Measurements from ENCODE around the gene USP36.
"Not testable (repeated sequence)": the region's sequence is repeated elsewhere in the genome, so short reads cannot be mapped to it uniquely, and the experiment has no call there.

The USP36 gene

DNA sequence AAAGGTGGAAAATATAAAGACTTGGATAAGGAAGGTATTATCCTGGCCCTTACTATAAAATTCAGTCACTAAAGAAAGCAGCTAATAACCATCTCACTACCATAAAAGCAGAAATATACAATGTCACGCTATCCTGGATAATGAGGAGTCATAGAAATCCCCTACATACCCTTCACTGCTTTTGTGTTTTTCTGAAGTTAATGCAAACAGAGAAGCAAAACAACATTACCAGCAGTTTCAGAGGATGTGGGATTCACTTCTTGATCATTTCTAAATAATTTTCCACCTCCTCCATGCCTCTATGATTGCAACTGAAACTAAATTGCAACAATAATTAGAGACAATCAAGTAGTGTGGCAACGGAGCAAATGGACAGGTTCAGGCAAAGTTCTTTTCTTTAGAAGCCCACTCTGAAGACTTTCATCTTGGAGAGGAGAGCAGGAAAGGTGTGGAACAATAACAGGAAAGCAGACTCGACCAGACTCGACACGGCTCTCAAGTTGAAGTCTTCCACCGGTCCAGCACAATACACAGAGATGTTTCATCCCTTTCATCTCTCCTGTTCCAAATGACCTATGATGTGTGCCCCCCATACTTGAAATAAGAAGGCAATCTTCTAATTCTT, 68.7 kb downstream of the USP36 start:
- DNase-seq = no peak

GRCh38 chr17:78769196-78769773, 71.3 kb downstream of the USP36 start:
- DNase-seq = no peak

- no peak for DNase-seq
These were observed 72.8 kb downstream of the USP36 start for GRCh38 chr17:78767806-78768205.

DNA sequence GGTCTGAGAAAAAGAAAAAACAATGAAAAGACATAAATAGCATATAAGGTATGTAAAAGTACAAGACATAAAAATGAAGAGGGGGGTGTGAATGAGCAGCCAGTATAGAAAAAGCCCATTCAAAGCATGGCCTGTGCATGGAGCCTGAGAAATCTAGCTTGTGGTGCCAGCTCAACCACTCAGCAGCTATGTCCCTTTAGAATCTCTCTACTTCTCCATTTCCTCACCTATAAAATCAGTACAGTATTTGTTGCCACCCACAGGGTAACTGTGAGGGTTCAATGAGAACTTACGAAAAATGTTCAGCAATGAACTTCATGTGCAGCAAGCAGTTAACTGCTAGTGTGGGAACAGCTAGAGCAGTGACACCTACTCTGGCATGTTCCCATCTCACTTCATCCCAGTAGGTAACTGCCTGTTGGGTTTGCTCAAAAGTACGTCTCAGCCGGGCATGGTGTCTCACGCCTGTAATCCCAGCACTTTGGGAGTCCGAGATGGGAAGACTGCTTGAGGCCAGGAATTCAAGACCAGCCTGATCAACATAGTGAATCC, 73.8 kb downstream of the USP36 start:
- no peak for DNase-seq

GRCh38 chr17:78766225-78766624, 74.4 kb downstream of the USP36 start:
- no peak for DNase-seq

- no peak for DNase-seq
These were observed 74.8 kb downstream of the USP36 start for GRCh38 chr17:78765821-78766220.

- peak in 29 of 56 donors; percentile 14 to 70 (median 38) for DNase-seq
These were observed 75.7 kb downstream of the USP36 start for GRCh38 chr17:78764871-78765270.

DNA sequence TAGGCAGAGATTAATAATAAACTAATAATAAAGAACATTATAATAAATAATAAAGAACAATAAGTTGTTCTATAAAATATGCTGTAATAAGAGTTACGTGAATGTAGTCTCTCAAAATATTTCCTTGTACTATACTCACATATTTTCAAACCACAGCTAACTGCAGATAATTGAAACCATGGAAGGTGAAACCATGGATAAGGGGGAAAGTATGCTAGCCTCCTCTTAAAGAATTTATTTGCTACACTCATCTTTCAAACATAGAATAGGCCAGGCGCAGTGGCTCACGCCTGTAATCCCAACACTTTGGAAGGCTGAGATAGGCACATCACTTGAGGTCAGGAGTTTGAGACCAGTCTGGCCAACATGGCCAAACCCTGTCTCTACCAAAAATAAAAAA, 77.1 kb downstream of the USP36 start:
- DNase-seq = no peak

DNA sequence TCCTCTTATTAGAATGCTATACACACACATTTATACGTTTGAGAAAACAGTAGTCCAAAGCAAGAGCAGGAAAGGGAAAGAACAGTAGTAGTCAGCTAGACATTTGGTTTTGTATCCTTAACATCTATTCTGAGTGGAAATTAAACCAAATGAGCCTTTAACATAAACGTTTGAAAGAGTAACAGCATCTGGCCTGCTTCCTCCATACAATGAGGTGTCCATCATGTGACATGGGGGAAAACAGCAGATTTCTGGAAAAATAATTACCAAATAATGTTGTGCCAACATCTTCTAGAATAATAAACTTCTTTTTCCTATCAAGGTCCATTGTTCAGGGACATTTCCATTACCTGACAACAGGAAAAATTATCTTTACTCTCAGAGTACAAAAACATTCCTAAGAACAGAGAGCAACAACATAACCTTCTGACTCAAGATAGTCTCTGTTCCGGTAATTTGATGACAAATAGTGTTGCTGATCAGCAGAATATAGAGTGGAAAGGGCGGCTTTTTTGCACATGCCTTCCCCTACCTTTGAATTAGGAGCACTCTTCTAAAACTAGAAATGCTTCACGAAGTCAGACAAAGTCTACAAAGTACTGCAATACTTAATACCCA, 78.7 kb downstream of the USP36 start:
- no peak for DNase-seq

DNA sequence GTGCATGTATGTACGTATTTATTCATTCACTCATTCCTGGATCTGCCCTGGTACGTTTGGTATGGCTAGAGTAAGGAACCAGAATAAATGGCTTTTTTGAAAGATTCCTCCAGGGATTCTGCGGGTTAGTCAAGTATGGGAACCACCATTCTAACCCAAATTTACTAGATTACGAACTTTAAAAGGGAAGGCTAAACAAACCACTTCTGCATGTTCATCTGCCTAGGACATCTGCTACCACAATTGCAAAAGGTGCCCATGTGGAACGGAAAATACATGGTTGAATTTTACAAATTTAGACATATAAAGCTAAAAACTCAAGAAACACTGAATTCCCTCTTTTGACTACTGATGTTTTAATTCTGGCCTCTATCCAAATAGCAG, 80.7 kb downstream of the USP36 start:
- DNase-seq = no peak

- no peak for DNase-seq
These were observed 81.2 kb downstream of the USP36 start for GRCh38 chr17:78759203-78759968.

DNA sequence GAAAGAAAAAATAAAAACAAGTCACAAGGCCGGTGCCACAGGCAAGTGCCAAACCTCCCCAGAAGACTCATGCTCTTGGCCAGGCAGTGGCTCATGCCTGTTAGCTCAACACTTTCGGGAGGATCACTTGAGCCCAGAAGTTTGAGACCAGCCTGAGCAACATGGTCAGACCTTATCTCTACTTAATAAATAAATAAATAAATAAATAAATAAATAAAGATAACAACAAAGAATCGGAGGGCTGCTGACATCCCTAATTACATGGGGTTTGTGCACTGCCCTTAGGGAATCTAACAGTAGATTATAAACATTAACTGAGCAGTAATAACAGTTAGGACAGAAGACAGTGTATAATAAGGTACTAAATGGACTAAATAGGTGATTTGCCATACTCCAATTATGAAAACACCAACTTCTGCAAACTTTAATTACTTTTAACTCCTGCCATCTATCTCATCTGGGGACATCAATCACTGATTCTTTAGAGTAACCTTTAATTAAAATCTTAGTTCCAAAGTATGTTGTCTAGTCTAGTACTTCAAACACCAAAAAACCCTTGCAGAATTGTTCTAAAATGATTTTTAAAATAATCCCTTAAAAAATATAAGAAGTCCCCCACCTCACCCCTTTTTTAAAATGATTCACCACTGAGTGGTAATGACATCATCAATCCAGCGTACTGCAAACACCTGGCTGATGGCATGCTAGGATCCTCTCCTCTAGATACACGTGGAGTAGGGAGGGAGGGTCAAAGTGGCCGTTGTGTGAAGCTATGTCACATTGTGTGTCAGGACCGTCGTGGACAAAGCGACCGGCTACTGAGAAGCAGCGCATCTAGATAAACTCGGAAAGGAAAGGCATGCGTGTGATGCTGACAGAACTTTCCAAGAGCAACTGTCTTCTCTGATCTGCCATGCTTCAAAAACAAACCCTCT, 87.0 kb downstream of the USP36 start:
- no peak for DNase-seq

DNA sequence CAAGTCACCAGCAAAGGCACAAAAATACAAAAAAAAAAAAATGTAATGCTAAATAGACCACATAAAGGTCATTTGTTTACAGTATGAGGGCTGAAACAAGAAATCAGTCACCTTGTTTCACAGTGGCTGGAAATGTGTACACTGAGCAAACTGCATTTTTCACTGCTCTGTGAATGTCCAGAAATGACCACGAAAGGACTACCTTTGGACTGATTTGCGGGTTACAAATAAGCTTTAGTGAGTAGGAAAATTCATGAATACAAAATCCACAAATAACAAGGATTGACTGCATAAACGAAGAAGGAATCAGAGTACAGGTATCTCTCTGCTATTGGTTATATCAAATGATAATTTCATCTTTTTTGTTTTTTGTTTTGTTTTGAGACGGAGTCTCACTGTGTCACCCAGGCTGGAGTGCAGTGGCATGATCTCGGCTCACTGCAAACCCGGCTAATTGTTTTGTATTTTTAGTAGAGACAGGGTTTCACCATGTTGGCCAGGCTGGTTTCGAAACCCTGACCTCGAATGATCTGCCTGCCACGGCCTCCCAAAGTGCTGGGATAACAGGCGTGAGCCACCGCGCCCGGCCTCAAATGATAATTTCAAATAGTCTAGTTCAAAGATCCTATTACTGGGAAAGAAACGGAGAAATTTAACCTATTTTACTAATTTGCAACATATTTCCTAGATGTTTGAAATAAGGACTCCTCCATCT, 89.0 kb downstream of the USP36 start:
- DNase-seq = no peak

DNA sequence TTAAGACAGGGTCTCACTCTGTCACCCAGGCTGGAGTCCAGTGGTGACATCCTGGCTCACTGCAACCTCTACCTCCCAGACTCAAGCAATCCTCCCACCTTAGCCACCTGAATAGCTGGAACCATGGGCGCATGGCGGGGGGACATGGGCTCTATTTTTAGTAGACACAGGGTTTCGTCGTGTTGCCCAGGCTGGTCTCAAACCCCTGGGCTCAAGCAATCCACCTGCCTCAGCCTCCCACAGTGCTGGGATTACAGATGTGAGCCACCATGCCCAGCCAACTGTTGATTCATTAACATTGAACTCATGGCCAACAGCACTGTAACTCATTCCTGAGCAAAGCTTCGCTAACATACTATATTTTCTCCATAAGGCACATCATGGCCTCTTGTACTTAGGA, 89.6 kb downstream of the USP36 start:
- not testable (repeated sequence) for DNase-seq

GRCh38 chr17:78748730-78749317, 91.8 kb downstream of the USP36 start:
- DNase-seq = no peak

GRCh38 chr17:78748048-78748729, 92.4 kb downstream of the USP36 start:
- DNase-seq = no peak

GRCh38 chr17:78747488-78747887, 93.1 kb downstream of the USP36 start:
- no peak for DNase-seq

GRCh38 chr17:78746949-78747269, 93.7 kb downstream of the USP36 start:
- DNase-seq = no peak

DNA sequence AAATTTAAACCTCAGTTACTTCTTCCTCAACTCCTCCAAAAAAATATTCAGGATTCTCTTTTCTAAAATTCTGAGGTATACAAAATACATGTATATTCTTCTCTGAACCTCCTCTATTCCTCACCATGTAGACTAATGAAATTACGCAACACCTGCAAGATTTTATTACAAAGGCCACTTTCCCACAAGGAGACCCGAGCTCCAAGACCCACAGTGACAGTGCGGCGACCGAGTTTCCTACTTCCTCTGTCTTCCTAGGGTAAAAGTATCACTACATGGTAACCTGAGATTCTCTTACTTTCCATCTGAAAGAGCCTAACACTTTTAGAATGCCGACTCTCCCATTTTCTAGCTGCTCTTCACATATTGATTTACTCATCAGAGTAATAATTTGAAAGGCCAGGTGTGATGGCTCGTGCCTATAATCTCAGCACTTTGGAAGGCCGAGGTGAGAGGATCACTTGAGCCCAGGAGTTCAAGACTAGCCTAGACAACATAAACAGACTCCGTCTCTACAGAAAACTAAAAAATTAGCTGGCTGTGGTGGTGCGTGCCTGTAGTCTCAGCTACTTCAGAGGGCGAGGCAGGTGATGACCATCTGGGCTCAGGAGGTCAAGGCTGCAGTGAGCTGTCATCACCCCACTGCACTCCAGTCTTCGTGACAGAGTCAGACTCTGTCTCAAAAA, 94.2 kb downstream of the USP36 start:
- DNase-seq = no peak
